ENCODE data around the gene ACSF2.

GRCh38 chr17:50465171-50465570 is 39.2 kb downstream of the ACSF2 start:
- TF ChIP-seq, protein P1, sequence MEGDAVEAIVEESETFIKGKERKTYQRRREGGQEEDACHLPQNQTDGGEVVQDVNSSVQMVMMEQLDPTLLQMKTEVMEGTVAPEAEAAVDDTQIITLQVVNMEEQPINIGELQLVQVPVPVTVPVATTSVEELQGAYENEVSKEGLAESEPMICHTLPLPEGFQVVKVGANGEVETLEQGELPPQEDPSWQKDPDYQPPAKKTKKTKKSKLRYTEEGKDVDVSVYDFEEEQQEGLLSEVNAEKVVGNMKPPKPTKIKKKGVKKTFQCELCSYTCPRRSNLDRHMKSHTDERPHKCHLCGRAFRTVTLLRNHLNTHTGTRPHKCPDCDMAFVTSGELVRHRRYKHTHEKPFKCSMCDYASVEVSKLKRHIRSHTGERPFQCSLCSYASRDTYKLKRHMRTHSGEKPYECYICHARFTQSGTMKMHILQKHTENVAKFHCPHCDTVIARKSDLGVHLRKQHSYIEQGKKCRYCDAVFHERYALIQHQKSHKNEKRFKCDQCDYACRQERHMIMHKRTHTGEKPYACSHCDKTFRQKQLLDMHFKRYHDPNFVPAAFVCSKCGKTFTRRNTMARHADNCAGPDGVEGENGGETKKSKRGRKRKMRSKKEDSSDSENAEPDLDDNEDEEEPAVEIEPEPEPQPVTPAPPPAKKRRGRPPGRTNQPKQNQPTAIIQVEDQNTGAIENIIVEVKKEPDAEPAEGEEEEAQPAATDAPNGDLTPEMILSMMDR (conservative IDR thresholded peaks at IDR 0.05; ENCODE audit: low read depth, low read length): no peak
- no peak for TF ChIP-seq EZH2phosphoT487 (IDR thresholded peaks at IDR 0.05; ENCODE audit: borderline replicate concordance, low read length)

All from PC-3 (cell line).